Endothelial cell of umbilical vein (primary cell): ENCODE measurements around the gene HMCES. TPM values are rescaled to one million over a fixed set of nuclear protein-coding genes. Genes with fewer than 3 reads are reported as not detected.
A peak's percentile ranks its signal among the peaks of the same experiment; 100 is the strongest.

Experiments used
- BruUV-seq: library from RNA; stranded (reverse); fragments of 400-500 nt; replicated peaks from 2 replicates; lab custom pipeline; 2021; lab: Mats Ljungman, UMichigan
- CTCF ChIA-PET: fragments of 300-600, 350-600 bp; sonication (Branson Sonifier 250); formaldehyde crosslinking; loops from one replicate; lab custom pipeline; 2021; ENCODE audit warnings: antibody characterized with exemption, inconsistent platforms; lab: Charles Lee
- POLR2A ChIA-PET: fragments of 300-600, 350-600 bp; sonication (Branson Sonifier 250); formaldehyde crosslinking; loops from one replicate; lab custom pipeline; 2021; ENCODE audit warnings: antibody characterized with exemption, inconsistent platforms; lab: Charles Lee
- DNase-seq: peaks from one replicate; pipeline ENCODE4 v3.0.0-alpha.2; 2011; ENCODE audit warnings: low read depth, low spot score
- FAIRE-seq: peaks from 2 replicates; lab custom pipeline; 2011; peaks lifted over from hg19 to GRCh38; lab: Jason Lieb, UNC
- H2AFZ ChIP-seq: 2 replicates; pipeline ENCODE4 v1.6.0; 2012; ENCODE audit warnings: low read depth, low read length, control low read depth, inconsistent platforms
- H3K27ac ChIP-seq: 2 replicates; pipeline ENCODE4 v1.5.1; 2011; ENCODE audit warnings: low read depth, mild to moderate bottlenecking, control low read depth, low read length, moderate library complexity; ENCODE audit not compliant: insufficient read depth
- H3K27me3 ChIP-seq, 2 experiments: 2 replicates each; pipeline versions ENCODE4 v1.6.0 to v1.6.1; 2011; ENCODE audit warnings: low read length in 2 of 2, mixed read lengths in 1 of 2; ENCODE audit not compliant: control insufficient read depth in 2 of 2, insufficient read depth in 2 of 2
- H3K36me3 ChIP-seq, 2 experiments: 2 replicates in 1 of 2; 3 replicates in 1 of 2; pipeline ENCODE4 v1.5.1; 2011; ENCODE audit warnings: low read length in 2 of 2, mild to moderate bottlenecking in 1 of 2, moderate library complexity in 1 of 2; ENCODE audit not compliant: control insufficient read depth in 2 of 2, insufficient read depth in 2 of 2; ENCODE audit errors: extremely low read depth in 1 of 2
- H3K4me1 ChIP-seq: 3 replicates; pipeline ENCODE4 v1.5.1; 2011; ENCODE audit warnings: mild to moderate bottlenecking, low read length; ENCODE audit not compliant: control insufficient read depth, insufficient read depth; ENCODE audit errors: extremely low read depth
- H3K4me2 ChIP-seq: 2 replicates; pipeline ENCODE4 v1.6.1; 2011; ENCODE audit warnings: low read length, control low read depth, mixed read lengths; ENCODE audit not compliant: insufficient read depth
- H3K4me3 ChIP-seq, 3 experiments: fragments of 200-600 bp in 1 of 3; sonication (generic), shearing (Covaris generic) in 1 of 3; replicated peaks in 1 of 3; 2 replicates each; pipeline ENCODE4 v1.5.1; 2011 to 2016; ENCODE audit warnings: control low read depth in 3 of 3, low read length in 3 of 3, mild to moderate bottlenecking in 2 of 3, inconsistent platforms in 1 of 3, low read depth in 1 of 3, moderate library complexity in 1 of 3; ENCODE audit not compliant: insufficient read depth in 1 of 3
- H3K79me2 ChIP-seq: 2 replicates; pipeline ENCODE4 v1.6.0; 2012; ENCODE audit warnings: low read length, inconsistent platforms; ENCODE audit not compliant: control insufficient read depth, insufficient read depth
- H3K9ac ChIP-seq: replicated peaks from 2 replicates; pipeline ENCODE3; 2011; ENCODE audit warnings: low read length, control low read depth; ENCODE audit not compliant: insufficient read depth; ENCODE audit errors: extremely low read depth
- H3K9me1 ChIP-seq: replicated peaks from 3 replicates; pipeline ENCODE4 v1.6.0; 2011; ENCODE audit warnings: mild to moderate bottlenecking, low read length; ENCODE audit not compliant: control insufficient read depth, insufficient read depth; ENCODE audit errors: extremely low read depth
- H3K9me3 ChIP-seq: replicated peaks from 2 replicates; pipeline ENCODE4 v1.5.1; 2012; ENCODE audit warnings: low read length, inconsistent platforms; ENCODE audit not compliant: control insufficient read depth, insufficient read depth
- H4K20me1 ChIP-seq: replicated peaks from 2 replicates; pipeline ENCODE3; 2011; ENCODE audit warnings: mild to moderate bottlenecking, low read length; ENCODE audit not compliant: control insufficient read depth, insufficient read depth; ENCODE audit errors: extremely low read depth
- EZH2 ChIP-seq: IDR thresholded peaks from 2 replicates; pipeline ENCODE4 v1.6.1; 2012; ENCODE audit warnings: borderline replicate concordance, low read depth, mild to moderate bottlenecking, moderate library complexity, low read length, inconsistent platforms; ENCODE audit not compliant: severe bottlenecking
- GATA2 ChIP-seq: IDR thresholded peaks from 2 replicates; pipeline ENCODE4 v1.7.0; 2011; ENCODE audit warnings: low read depth, mild to moderate bottlenecking, moderate library complexity, mixed read lengths, low read length; ENCODE audit not compliant: insufficient read length, insufficient read depth
- MYC ChIP-seq: IDR thresholded peaks from one replicate; pipeline ENCODE4 v1.6.1; 2011; ENCODE audit warnings: mild to moderate bottlenecking, low read depth, low read length
- POLR2A ChIP-seq: IDR thresholded peaks from 2 replicates; pipeline ENCODE4 v1.6.1; 2012; ENCODE audit warnings: low read depth, mild to moderate bottlenecking, control low read depth, low read length
- POLR2AphosphoS5 ChIP-seq: IDR thresholded peaks from 2 replicates; pipeline ENCODE4 v1.6.1; 2012; ENCODE audit warnings: low read depth, mild to moderate bottlenecking, control low read depth, low read length, moderate library complexity; ENCODE audit not compliant: insufficient read depth
- dilution Hi-C: fragments of 300-500 bp; cut with MboI; formaldehyde crosslinking; loops from one replicate; pipeline ENCODE4 v1.15.0; 2019; ENCODE audit warnings: low sequenced_read_pairs; ENCODE audit not compliant: extremely low pct_ligation_motif_present
- intact Hi-C: fragments of 100-400 bp; cut with micrococcal nuclease; formaldehyde crosslinking; loops from one replicate; pipeline ENCODE4 v1.10.0; 2022
- polyA plus RNA-seq, 4 experiments: library from polyadenylated mRNA; depleted of rRNA in 3 of 4; stranded (reverse) in 3 of 4; unstranded in 1 of 4; fragments of >200 nt; gene quantifications; 2 replicates each; pipeline versions ENCODE4 v1.2.1 to v1.2.3, GENCODE V29; 2011 to 2012; ENCODE audit warnings: missing spikeins in 1 of 4
- total RNA-seq: library from RNA; stranded (reverse); gene quantifications from 2 replicates; pipeline ENCODE4 v1.2.3, GENCODE V29; 2021

HMCES gene
- total and polyA plus RNA-seq, 2 donors (not counting 3 experiments of a cell fraction or from before 2014, with no cell fraction given), result 30.6 to 40.8 TPM

DNA sequence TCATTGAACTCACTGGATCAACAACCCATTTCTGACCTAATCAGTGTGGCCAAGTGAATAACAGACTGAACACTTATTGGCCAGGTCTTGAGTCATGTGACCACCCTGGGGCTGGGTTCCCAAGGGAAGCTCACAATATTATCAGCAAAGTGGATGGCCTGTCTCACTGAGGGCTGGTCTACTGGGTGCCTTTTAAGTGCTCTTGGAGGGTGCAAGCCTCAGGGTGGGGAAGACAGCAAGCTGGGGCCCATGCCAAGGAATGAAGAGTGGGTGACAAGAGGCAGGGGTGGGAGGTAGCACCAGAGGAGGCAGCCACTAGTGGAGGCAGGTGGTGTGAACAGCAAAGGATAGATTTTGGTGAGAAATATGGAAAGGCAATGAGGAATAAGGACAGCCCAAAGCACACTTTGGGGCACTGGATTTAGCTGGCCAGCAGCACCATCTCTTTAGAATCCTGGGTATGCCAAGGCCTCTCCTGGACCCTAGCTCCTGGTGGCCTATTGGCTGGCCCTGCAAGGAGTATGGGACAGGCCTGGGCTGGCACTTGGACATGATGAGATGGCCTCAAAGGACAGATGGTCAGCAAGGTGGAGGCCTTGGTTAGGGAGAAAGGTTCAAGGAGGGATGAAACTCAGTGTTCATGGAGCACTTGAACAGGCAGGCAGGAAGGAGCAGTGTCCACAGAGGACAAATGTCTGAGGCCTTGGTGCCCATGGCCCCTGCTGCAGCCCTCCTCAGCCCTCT, 34.2 kb downstream of the HMCES start:
- H3K4me3 ChIP-seq, result no peak overlapping the region
- no peak overlapping the region for H2AFZ ChIP-seq
- H3K9me3 ChIP-seq, result no peaks in the 10 kb centered on the region
- intact Hi-C loops, result no loop called here
- H4K20me1 ChIP-seq, result no peaks in the 10 kb centered on the region
- FAIRE-seq, result no peak
- POLR2A ChIA-PET, result interaction anchor here (0.8 kb wide), 1 partner anchor 33 kb away, joined by 3 read pairs; no protein-coding TSS in a partner anchor
- no peaks in the 10 kb centered on the region for H3K9me1 ChIP-seq
- H3K79me2 ChIP-seq, result peaks cover 2% of the 10 kb centered on the region
- dilution Hi-C loops, result no loop called here
- no peaks in the 10 kb centered on the region for H3K27me3 ChIP-seq
- peaks cover 4% of the 10 kb centered on the region for H3K4me1 ChIP-seq
- no TSS peak for BruUV-seq
- TF ChIP-seq POLR2AphosphoS5 (no peak), GATA2 (no peak), POLR2A (no peak), MYC (no peak), EZH2 (no peak)
- H3K27ac ChIP-seq, result no peak overlapping the region
- H3K9ac ChIP-seq, result no peak overlapping the region
- no peaks in the 10 kb centered on the region for H3K36me3 ChIP-seq
- DNase-seq, result no peak
- CTCF ChIA-PET, result no interaction called here
- H3K4me2 ChIP-seq, result no peak overlapping the region

GRCh38 chr3:129313415-129313664, 34.7 kb downstream of the HMCES start:
- intact Hi-C loops (no loop called here), dilution Hi-C loops (no loop called here)
- no peak overlapping the region for H3K4me3 ChIP-seq
- H3K9me1 ChIP-seq, result no peaks in the 10 kb centered on the region
- H3K36me3 ChIP-seq, result no peaks in the 10 kb centered on the region
- DNase-seq (no peak), FAIRE-seq (no peak)
- no peak overlapping the region for H3K9ac ChIP-seq
- peak; percentile 17 for TF ChIP-seq POLR2A
- TF ChIP-seq GATA2, result no peak
- H3K27ac ChIP-seq, result no peak overlapping the region
- H3K9me3 ChIP-seq, result no peaks in the 10 kb centered on the region
- no peak overlapping the region for H2AFZ ChIP-seq
- H3K27me3 ChIP-seq, result no peaks in the 10 kb centered on the region
- H3K79me2 ChIP-seq, result peaks cover 2% of the 10 kb centered on the region
- no peak overlapping the region for H3K4me2 ChIP-seq
- ChIA-PET POLR2A (interaction anchor here (0.8 kb wide), 1 partner anchor 34 kb away, joined by 3 read pairs; no protein-coding TSS in a partner anchor), CTCF (interaction anchor here (0.8 kb wide), 1 partner anchor 70 kb away, joined by 3 read pairs; no protein-coding TSS in a partner anchor)
- peaks cover 4% of the 10 kb centered on the region for H3K4me1 ChIP-seq
- H4K20me1 ChIP-seq, result no peaks in the 10 kb centered on the region
- no TSS peak for BruUV-seq
